ENCODE data around the gene NTRK3.

GRCh38 chr15:88003541-88004327 lies 252.8 kb downstream of the NTRK3 start:
- TF ChIP-seq CTCF (IDR thresholded peaks at IDR 0.05; ENCODE audit: low read depth, low read length, poor library complexity, severe bottlenecking), result no peak
- no peak for TF ChIP-seq EZH2phosphoT487 (IDR thresholded peaks at IDR 0.05; ENCODE audit: borderline replicate concordance, low read length)
